GM15510 (cell line): Measurements from ENCODE around the gene SESN1.

ENCODE experiments used
- POLR2A ChIP-seq: IDR thresholded peaks from 3 replicates; pipeline ENCODE4 v1.6.1; 2011; ENCODE audit warnings: borderline replicate concordance; ENCODE audit not compliant: insufficient read length; ENCODE audit errors: extremely low read depth

Gene SESN1

GRCh38 chr6:108952776-108953486 is 141.7 kb downstream of the SESN1 start:
- TF ChIP-seq POLR2A: no peak

GRCh38 chr6:108951351-108951953 is 143.2 kb downstream of the SESN1 start:
- TF ChIP-seq POLR2A: no peak

GRCh38 chr6:108948181-108948661 is 146.4 kb downstream of the SESN1 start:
- no peak for TF ChIP-seq POLR2A

GRCh38 chr6:108947114-108947854 is 147.4 kb downstream of the SESN1 start:
- no peak for TF ChIP-seq POLR2A

DNA sequence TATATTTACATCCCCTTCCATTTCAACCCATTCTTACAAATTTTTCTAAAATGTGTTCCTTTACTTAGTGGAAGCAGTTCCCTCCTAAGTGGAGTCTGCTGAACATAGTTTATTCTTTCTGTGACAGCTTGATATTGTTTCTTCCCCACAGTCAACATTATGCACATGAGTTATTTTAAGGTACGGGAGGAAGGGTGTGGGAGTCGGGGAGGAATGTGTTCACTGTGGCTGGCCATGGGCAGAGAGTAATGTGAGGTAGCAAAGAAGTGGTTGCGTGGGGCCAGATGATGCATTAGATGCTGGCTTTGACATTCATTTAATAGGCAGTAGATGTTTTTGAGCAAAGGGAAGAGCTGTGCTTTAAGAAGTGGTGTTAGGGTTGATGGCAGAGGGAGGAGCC is 148.0 kb downstream of the SESN1 start:
- no peak for TF ChIP-seq POLR2A

- no peak for TF ChIP-seq POLR2A
Observed at GRCh38 chr6:108945681-108946159, 148.9 kb downstream of the SESN1 start.

DNA sequence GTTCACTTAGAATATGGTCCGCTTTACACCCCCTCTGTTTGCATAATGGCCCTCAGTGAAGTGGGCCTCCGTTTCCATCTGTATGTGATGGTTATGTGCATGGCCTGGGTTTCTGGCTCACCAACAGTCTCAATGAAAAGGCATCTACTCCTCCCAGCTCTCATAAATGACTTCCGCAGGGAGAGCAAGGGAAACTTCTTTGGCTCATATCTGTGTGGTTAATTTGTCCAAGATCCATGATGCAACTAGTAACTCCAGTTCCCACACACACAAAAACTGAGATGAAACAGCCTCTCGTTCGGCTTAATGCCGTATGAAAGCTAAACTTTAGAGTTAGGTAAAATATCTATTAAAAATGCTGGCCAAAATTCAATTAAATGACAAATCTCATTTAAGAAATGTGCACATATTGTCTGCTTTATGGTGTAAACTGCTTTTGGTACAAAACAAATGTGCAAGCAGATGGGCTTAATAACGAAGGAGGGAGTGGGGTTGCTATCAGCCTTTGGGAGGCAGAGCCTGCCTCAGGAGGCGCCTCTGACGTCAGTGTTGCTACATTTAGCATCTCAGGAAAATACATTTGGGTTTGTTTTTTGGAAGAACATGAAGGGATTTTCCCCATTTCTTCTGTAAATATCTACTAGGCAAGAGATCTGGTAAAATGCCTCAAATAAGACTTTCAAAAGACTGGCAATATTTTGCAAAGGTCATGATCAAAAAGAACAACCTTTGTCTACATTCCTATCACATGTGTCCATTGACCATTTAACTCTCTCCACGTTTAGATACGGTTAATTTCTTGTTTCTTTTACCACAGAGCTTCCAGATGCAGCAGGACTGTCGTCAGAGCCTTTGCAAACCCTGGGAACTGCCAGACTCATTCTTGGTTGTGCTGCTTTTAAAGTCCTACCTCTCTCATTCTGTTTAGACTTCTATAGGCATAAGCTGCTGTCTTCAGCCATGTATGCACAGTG is 149.7 kb downstream of the SESN1 start:
- no peak for TF ChIP-seq POLR2A

DNA sequence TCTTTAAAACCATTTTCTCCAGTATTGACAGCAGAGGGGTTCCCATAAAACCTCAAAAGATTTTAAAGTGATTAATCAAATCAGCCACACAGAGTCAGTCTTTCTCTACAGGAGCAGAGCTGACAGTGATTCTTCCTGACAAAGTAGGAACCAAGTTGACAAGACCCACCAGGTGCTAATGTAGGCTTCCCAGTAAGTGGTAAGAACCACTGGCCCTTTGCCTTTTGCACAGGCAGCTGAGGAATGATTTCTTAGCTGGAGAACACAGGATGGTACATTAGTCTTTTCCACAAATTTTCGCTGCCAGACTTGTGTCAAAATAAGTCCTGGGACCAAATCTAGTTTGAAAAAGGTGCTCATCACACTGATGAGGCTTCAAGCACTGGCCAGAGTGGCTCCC is 150.6 kb downstream of the SESN1 start:
- no peak for TF ChIP-seq POLR2A

DNA sequence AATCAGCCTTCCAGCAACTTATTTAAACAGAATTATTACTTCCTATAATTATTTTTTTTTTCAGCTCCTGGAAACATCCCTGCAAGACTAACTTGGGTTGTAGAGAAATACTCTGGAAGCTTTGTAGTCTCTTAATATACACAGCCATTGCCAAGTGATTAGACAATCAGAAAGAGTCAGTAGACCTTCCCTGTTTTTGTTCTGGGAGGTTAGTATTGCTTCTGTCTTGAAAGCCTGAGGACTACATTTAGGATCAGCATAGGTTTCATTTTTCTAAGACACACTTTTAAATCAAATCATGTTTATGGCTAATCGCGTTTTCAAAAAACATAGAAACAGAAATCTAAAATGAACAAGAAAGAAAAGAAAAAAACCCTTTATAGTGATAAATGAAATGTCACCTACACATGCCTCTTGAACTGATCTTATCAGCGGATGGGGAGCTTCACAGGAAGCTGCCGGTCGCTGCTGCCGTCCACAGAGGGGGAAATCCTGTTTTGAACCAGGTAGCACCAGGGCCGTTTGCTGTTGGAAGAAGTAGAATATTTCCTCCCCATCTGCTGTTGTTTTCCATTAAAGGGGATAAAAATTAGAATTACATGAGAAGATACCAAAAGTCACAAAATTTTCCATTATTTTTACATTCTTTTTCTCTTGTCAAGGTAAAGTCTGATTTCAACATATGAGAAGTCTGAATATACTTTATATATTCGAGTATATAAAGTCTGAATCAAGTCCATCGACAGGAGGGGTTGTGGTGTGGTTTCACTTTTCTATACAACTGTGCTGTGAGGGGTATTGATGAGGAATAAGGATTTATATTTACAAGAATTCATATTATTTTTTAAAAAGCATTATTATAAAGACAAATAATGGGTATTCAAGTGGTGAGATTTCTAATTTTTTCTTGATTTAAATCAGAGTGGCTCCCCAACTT is 151.8 kb downstream of the SESN1 start:
- TF ChIP-seq POLR2A: no peak

DNA sequence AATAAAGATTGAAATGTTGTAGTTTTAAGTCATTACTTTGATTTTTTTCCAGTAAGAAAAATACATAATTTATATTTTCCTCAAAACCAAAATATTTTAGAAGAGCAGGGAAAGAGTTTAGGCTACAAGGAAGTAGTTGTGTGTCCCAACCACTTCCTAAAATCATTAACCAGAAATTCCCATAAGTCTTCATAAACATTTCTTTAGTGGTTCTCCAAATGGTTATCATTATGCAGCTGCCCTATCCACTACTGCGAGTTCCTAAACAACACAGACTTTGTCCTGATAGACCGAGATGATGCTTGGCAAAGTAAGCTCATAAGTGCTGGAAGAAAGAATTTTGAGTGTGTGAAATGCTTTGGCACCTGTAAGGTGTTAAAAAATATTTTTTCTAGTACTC is 152.8 kb downstream of the SESN1 start:
- TF ChIP-seq POLR2A: no peak

DNA sequence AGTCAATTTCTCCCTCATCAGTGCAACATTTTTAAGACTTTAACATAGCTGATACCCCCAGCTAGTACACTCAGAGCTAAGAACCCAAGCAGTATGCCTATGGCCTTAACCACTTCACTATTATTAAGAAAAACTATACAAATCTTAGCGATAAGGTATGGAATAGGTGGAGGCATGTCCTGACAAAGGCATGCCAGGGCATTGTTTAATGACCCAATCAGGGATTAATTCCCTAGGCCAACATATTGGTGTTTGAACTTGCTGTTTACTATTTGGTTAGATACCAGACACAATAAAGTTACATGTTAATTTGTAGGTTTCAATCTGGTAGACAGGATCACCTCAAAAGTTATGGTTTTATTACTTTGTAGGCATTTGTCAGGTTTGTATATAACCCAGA is 153.4 kb downstream of the SESN1 start:
- no peak for TF ChIP-seq POLR2A

GRCh38 chr6:108940741-108941140 is 153.9 kb downstream of the SESN1 start:
- no peak for TF ChIP-seq POLR2A

DNA sequence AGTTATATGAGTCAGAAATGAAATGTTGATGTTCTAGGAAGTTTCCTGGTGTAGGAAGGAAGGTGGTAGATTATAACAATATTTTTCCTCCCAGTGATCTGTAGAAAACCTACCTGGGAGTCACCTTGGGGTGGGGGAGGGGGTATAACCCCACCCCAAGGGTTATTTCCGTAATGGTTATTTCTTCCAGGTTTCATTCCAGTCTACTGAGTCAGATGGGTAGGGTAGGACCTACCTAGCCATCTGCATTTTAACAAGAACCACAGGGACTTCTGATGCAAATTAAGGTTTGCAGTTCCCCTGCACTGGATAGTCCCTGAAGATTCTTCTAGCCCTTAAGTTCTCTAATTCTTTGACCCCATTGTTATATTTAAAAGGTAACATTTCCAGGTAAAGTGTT is 157.5 kb downstream of the SESN1 start:
- TF ChIP-seq POLR2A: no peak
